Bronchial epithelial cell (primary cell): ENCODE data around the gene RRP1B. TPM values are rescaled to one million over a fixed set of nuclear protein-coding genes. Genes with fewer than 3 reads are reported as not detected.

Source experiments
- DNase-seq: peaks from one replicate; pipeline ENCODE4 v3.0.0-alpha.2; 2010; ENCODE audit warnings: low read depth
- FAIRE-seq: peaks from 2 replicates; lab custom pipeline; 2011; peaks lifted over from hg19 to GRCh38; lab: Jason Lieb, UNC
- H3K27me3 ChIP-seq: 2 replicates; pipeline ENCODE4 v1.5.1; 2011; ENCODE audit warnings: low read length; ENCODE audit not compliant: control insufficient read depth, insufficient read depth
- H3K36me3 ChIP-seq: 2 replicates; pipeline ENCODE4 v1.5.1; 2011; ENCODE audit warnings: low read length; ENCODE audit not compliant: control insufficient read depth, insufficient read depth
- H3K4me3 ChIP-seq: 2 replicates; pipeline ENCODE4 v1.5.1; 2011; ENCODE audit warnings: mild to moderate bottlenecking, low read depth, low read length, control low read depth
- total RNA-seq: library from RNA; depleted of rRNA; stranded (reverse); fragments of >200 nt; gene quantifications from 2 replicates; pipeline ENCODE4 v1.2.1, GENCODE V29; 2014
- TF ChIP-seq, protein P1 (sequence below): IDR thresholded peaks from 2 replicates; pipeline ENCODE4 v1.5.1; 2011; ENCODE audit warnings: mild to moderate bottlenecking, moderate library complexity, low read length, control low read depth, inconsistent platforms; ENCODE audit not compliant: insufficient read depth, severe bottlenecking

Gene RRP1B
- total RNA-seq, 1 donor from 2014 or later, result 31.1 TPM

DNA sequence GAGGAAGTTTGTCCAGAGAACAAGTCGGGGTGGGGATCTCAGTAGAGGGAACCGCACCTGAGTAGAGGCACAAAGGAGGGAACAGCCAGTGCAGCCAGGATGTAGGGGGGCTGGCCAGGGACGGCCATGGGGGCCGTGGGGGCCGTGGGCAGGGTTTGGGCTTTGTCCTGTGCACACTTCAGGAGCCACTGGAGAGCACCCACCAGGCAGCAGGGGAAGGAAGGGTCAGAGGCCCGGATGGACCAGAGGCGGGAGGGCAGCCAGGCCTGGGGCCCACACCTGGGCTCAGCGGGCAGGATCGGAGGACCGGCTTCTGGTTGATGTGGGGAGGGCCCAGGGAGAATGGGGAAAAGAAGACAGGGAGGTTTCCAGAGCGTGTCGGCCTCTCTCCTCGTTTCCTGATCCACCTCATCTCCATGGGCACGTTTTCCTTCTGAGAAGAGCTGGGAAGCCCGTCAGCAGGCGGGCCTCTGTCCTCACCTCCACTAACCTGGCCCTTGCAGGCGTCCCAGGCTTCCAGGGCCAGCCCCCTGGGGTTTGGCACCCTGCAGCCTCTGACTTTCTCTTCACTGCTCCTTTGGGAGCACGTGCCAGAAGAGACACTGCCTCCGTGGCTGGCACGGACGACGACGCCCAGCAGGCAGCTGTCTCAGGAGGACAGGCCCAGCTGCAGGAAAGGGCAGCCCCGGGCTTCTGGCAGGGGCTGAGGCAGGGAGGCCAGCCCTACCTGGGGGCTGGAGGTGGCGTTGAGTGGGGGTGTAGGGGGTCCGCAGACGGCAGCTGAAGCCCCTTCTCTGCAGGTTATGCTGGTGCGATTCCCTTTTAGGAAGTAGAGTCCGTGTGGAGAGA, 42.8 kb downstream of the RRP1B start:
- TF ChIP-seq, protein P1, sequence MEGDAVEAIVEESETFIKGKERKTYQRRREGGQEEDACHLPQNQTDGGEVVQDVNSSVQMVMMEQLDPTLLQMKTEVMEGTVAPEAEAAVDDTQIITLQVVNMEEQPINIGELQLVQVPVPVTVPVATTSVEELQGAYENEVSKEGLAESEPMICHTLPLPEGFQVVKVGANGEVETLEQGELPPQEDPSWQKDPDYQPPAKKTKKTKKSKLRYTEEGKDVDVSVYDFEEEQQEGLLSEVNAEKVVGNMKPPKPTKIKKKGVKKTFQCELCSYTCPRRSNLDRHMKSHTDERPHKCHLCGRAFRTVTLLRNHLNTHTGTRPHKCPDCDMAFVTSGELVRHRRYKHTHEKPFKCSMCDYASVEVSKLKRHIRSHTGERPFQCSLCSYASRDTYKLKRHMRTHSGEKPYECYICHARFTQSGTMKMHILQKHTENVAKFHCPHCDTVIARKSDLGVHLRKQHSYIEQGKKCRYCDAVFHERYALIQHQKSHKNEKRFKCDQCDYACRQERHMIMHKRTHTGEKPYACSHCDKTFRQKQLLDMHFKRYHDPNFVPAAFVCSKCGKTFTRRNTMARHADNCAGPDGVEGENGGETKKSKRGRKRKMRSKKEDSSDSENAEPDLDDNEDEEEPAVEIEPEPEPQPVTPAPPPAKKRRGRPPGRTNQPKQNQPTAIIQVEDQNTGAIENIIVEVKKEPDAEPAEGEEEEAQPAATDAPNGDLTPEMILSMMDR, result no peak
- Histone ChIP-seq H3K27me3 (no peaks in the 10 kb centered on the region), H3K36me3 (no peaks in the 10 kb centered on the region), H3K4me3 (no peak overlapping the region)
- DNase-seq, result no peak
- FAIRE-seq, result no peak

DNA sequence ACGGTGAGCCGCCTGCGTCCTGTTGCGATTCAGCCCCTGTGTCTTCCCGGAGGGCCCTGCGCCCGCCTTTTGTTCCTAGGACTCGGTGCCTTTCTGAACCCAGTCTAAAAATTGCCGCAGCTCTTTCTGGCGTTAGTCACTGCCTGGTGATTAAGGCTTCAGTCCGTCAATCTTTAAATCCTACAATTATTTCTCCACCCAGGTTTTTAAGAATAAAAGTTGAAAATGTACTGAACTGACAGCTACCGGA, 43.4 kb downstream of the RRP1B start:
- no peak overlapping the region for H3K4me3 ChIP-seq
- no peaks in the 10 kb centered on the region for H3K27me3 ChIP-seq
- H3K36me3 ChIP-seq, result no peaks in the 10 kb centered on the region
- no peak for FAIRE-seq
- peak; percentile 35 for DNase-seq
- TF ChIP-seq, protein P1, result no peak

DNA sequence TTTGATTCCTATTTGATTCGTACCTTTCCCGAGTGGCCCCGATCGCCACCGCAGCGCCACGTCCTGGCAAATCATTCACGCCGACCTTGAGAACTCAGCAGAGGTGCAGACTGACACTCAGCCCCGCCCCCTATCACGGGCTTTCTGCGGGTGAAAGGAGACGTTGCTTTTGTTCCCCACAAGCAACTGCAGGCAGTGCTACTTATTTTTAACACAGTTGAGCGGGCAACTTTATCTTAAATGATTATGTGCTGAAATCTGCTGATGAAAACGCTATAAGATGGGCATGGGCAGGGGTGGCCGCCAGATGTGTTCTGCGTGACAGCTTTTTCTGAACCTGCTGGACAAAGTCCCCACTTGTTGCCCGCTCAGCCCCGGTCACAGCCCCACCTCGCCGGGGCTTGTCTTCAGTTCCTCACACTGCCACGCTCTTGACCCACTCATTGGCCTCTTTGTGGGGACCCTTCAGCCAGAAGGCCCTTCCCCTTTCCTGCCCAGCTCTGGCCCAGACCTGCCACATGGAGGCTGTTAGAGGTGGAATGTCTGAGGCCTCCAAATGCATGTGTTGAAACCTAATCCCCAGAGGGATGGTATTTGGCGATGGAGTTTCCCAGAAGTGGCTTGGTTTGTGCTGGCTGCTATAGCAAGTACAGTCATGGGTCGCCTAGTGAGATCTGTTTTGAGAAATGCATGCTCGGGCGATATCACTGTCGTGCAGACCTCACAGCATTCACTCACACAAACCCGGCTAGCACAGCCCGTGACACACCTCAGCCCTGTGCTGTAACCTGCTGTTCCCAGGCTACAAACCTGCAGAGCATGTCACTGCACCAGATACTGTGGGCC, 43.9 kb downstream of the RRP1B start:
- DNase-seq, result peak; percentile 39
- Histone ChIP-seq H3K4me3 (no peak overlapping the region), H3K27me3 (no peaks in the 10 kb centered on the region), H3K36me3 (no peaks in the 10 kb centered on the region)
- TF ChIP-seq, protein P1, result no peak
- FAIRE-seq, result no peak

DNA sequence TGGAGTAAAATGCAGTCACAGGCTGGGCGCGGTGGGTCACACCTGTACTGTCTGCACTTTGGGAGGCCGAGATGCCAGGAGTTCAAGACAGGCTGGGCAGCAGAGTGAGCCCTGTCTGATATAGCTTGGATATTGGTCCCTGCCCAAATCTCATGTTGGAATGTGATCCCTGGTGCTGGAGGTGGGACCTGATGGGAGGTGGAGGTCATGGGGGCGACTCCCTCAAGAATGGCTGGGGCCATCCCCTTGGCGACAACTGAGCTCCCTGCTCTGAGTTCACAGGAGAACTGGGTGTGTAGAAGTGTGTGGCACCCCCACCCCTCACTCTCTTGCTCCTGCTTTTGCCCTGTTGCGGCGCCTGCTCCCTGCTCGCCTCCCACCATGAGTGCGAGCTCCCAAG, 48.1 kb downstream of the RRP1B start:
- FAIRE-seq (no peak), DNase-seq (no peak)
- no peak overlapping the region for H3K4me3 ChIP-seq
- H3K36me3 ChIP-seq, result no peaks in the 10 kb centered on the region
- TF ChIP-seq, protein P1, result no peak
- H3K27me3 ChIP-seq, result no peaks in the 10 kb centered on the region

DNA sequence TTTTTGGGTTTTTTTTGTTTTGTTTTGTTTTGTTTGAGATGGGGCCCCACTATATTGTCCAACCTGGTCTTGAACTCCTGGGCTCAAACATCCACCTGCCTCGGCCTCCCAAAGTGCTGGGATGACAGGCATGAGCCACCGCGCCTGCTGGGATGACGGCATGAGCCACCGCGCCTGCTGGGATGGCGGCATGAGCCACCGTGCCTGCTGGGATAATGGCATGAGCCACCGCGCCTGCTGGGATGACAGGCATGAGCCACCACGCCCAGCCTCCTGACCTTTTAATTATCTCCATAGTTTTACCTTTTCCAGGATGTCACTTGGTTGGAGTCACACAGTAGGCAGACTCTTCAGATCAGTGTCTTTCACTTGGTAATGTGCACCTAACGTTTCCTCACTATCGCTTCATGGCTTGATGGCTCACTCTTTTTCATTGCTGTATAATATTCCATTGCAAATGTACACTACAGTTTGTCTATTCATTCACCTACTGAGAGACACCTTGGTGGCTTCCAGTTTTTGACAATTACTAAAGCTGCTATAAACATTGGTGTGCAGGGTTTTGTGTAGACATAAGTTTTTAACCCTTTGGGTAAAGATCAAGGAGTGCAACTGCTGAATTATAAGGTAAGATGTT, 49.5 kb downstream of the RRP1B start:
- DNase-seq (no peak), FAIRE-seq (no peak)
- H3K4me3 ChIP-seq, result no peak overlapping the region
- TF ChIP-seq, protein P1, result no peak
- H3K27me3 ChIP-seq, result no peaks in the 10 kb centered on the region
- H3K36me3 ChIP-seq, result no peaks in the 10 kb centered on the region
